WI38 (cell line): ENCODE results near the gene LRGUK.
"Not testable (repeated sequence)": the region's sequence is repeated elsewhere in the genome, so short reads cannot be mapped to it uniquely, and the experiment has no call there.

Experiments used
- H3K4me3 ChIP-seq: 2 replicates; pipeline ENCODE4 v1.5.1; 2011; ENCODE audit warnings: low read depth, mild to moderate bottlenecking, control low read depth, low read length
- TF ChIP-seq, protein P1 (sequence below): IDR thresholded peaks from 2 replicates; pipeline ENCODE4 v1.5.1; 2012; ENCODE audit warnings: low read depth, mild to moderate bottlenecking, control low read depth, low read length

The LRGUK gene, protein sequence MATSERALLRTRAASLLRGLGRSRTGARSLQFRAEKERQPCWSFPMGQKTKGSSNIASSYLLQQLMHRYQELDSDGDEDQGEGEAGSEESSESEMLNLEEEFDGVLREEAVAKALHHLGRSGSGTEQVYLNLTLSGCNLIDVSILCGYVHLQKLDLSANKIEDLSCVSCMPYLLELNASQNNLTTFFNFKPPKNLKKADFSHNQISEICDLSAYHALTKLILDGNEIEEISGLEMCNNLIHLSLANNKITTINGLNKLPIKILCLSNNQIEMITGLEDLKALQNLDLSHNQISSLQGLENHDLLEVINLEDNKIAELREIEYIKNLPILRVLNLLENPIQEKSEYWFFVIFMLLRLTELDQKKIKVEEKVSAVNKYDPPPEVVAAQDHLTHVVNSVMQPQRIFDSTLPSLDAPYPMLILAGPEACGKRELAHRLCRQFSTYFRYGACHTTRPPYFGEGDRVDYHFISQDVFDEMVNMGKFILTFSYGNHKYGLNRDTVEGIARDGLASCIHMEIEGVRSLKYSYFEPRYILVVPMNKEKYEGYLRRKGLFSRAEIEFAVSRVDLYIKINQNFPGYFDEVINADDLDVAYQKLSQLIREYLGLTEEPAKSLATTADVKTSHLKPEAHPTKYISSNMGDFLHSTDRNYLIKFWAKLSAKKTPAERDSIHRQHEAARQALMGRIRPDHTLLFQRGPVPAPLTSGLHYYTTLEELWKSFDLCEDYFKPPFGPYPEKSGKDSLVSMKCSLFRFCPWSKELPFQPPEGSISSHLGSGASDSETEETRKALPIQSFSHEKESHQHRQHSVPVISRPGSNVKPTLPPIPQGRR

DNA sequence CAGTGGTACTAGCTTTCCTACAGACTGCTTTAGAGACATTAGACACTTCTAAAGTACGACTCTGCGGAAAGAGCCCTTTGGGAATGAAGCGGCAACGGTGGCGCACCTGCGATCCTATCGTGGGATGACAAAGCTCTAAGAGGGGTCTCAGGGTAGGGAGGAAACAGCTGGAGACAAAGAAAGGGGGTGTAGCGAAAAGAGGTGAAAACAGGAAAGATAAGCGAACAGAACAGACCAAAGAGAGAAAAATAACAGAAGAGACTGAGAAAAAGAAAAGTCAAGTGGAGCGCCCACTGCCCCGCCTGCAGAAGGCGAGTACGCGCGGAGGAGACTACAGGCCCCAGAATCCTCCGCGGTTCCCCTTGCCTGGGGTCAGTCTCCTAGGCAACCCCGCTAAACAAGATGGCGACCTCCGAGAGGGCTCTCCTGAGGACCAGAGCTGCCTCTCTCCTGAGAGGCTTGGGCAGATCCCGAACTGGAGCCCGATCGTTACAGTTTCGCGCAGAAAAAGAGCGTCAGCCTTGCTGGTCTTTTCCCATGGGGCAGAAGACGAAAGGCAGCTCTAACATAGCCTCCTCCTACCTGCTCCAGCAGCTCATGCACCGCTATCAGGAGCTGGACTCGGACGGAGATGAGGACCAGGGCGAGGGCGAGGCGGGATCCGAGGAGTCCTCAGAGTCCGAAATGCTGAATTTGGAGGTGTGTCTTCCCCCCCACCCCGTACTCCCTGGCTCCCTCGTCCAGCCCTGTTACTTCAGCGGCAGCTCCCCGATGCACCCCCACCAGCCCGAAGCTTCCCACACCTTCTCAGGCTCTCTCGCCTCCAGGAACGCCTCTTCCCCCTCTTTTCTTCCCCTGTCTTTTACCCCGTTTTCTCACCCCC lies at the start of gene LRGUK:
TSS of gene LRGUK (plus strand) at position 375 of the 883 bp plus-strand sequence. CDS start at position 403, 28 bp downstream.
- H3K4me3 ChIP-seq: peak within 1 kb of the TSS; percentile 64
- TF ChIP-seq, protein P1, sequence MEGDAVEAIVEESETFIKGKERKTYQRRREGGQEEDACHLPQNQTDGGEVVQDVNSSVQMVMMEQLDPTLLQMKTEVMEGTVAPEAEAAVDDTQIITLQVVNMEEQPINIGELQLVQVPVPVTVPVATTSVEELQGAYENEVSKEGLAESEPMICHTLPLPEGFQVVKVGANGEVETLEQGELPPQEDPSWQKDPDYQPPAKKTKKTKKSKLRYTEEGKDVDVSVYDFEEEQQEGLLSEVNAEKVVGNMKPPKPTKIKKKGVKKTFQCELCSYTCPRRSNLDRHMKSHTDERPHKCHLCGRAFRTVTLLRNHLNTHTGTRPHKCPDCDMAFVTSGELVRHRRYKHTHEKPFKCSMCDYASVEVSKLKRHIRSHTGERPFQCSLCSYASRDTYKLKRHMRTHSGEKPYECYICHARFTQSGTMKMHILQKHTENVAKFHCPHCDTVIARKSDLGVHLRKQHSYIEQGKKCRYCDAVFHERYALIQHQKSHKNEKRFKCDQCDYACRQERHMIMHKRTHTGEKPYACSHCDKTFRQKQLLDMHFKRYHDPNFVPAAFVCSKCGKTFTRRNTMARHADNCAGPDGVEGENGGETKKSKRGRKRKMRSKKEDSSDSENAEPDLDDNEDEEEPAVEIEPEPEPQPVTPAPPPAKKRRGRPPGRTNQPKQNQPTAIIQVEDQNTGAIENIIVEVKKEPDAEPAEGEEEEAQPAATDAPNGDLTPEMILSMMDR: no peak

DNA sequence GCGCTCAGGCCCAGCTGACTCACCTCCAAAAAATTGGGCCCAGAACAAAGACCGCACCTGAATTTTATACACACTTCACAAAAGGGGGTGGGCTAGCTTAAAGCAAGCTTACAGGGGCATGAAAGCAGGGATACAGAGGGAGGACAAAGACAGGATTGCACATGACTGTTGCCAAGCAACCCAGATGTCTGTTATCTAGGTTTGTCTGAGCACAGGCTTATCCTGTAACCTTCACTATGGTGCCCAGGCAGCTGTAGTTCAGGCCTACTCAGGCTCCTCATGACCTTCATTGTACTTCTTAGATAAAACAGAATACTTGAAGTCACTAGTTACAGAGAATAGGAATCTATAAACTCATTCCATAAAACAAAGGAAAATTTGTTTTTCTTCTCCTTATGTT lies 49.6 kb upstream of the LRGUK start:
- not testable (repeated sequence) for H3K4me3 ChIP-seq

DNA sequence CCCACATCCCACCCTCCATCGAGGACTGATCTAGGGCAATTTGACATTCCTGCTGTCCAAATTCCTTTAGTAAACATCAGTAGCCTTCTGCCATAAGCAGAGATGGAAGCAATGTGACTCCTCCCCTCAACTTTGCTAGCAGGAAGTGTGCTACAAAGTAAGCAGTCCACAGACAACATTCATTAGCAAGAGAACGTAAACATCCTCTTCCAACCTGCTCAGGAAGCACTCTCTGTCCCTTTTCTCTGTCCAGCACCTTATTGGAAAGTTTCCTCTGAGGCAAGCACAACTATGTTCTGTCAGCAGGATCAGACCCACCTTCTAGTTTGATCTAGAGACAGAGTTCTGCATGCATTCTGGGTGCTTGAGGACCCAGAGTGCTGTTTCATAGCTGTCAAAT lies 48.1 kb upstream of the LRGUK start:
- TF ChIP-seq, protein P1: no peak
- H3K4me3 ChIP-seq: no peak overlapping the region

DNA sequence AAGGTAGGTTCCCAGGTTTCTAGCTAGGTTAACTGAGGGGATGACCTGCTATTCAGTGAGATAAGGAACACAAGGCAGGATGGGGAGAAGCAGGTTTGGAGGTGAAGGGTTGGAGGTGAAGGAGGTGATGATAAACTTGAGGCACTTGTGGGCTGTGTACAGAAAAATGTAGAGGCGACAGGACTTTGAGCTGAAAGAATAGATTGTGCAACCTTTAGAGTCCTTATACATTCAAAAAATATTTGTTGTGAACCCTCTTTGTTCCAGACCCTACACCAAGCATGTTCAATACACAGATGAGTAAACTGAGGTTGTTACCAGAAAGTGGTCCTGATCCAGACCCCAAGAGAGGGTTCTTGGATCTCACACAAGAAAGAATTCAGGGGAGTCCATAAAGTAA lies 45.4 kb upstream of the LRGUK start:
- TF ChIP-seq, protein P1: no peak
- H3K4me3 ChIP-seq: no peak overlapping the region

DNA sequence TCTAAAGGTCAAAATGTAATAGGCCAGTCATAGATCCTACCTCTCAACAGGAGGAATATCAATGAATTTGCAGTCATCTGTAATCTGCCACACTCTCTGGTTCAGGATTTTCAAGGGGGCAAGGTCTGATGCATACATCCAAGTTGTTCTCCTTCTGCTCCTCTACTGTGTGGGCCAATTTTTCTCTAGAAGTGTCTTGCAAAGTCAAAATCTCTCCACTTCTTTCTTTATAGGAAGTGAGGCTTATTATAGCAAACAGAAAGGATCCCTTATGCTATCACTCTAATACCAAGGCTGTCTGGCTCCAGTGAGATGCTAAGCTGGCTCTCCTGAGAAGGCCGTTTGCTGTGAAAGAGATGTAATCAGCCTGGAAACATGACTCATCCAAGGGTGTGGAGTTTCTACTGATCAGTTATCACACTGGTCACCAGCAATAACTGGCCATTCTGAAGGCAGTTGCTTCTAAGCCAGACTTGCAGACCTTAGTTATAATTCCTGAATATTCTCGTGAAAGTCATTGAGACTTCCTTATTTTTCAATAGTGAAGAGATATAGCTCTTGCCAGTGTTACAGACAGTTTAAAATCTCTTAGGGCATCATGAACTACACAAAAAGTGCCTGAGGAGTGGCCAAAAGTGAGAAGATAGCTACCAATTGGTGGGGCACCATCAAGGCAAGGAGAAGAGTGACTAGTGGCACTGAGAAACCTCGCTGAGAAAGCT lies 43.2 kb upstream of the LRGUK start:
- TF ChIP-seq, protein P1: no peak

DNA sequence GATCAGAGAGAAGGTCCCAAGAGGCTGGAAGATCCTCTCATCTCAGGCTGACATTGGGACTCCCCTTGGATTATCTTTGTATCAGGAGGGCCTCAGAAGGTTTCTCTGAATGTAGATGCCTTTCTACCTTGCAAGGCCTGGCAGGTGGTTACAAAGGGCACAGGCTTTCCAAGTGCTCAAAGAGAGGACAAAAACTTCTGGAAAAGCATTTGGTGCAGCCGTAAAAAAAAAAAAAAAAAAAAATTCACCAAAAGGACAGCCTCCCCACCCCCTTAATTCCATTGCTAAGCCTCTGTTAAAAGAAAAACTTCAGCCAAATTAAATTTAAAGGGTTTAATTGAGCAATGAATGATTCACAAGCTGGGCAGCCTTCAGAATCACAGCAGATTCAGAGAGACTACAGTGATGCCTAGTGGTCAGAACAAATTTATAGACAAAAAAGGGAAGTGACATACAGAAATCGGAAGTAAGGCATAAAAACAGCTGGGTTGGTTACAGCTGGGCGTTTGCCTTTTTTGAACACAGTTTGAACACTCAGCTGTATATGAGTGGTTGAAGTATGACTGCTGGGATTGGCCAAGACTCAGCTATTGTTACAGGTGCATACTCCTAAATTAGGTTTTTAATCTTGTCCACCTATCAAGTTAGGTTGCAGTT lies 42.5 kb upstream of the LRGUK start:
- TF ChIP-seq, protein P1: no peak
- no peak overlapping the region for H3K4me3 ChIP-seq

More for the DNA sequence above, 43.2 kb upstream of the LRGUK start:
- H3K4me3 ChIP-seq: no peak overlapping the region
